Type B pancreatic cell (in vitro differentiated cells): ENCODE data around the gene AREL1. TPM values are rescaled to one million over a fixed set of nuclear protein-coding genes. Genes with fewer than 3 reads are reported as not detected.

Experiments
- DNase-seq: peaks from one replicate; pipeline ENCODE4 v3.0.0; 2021; ENCODE audit warnings: mixed read lengths; ENCODE audit not compliant: unreplicated experiment; ENCODE audit errors: extremely low spot score
- H3K27ac Mint-ChIP-seq: 2 replicates; pipeline ENCODE4 v1.8.0; 2021; ENCODE audit warnings: mild to moderate bottlenecking, mixed read lengths
- H3K27me3 Mint-ChIP-seq: 2 replicates; pipeline ENCODE4 v1.8.0; 2021; ENCODE audit warnings: mixed read lengths
- H3K36me3 Mint-ChIP-seq: 2 replicates; pipeline ENCODE4 v1.8.0; 2021; ENCODE audit warnings: mixed read lengths
- H3K4me1 Mint-ChIP-seq: one replicate; pipeline ENCODE4 v1.8.0; 2021; ENCODE audit warnings: mixed read lengths; ENCODE audit not compliant: unreplicated experiment
- H3K4me3 Mint-ChIP-seq: 2 replicates; pipeline ENCODE4 v1.8.0; 2021; ENCODE audit warnings: mild to moderate bottlenecking, mixed read lengths
- H3K9me3 Mint-ChIP-seq: 2 replicates; pipeline ENCODE4 v1.8.0; 2021; ENCODE audit warnings: mixed read lengths
- total RNA-seq: library from RNA; stranded (reverse); gene quantifications from 2 replicates; pipeline ENCODE4 v1.2.1, GENCODE V29; 2021; ENCODE audit warnings: low replicate concordance
- TF ChIP-seq, protein P1 (sequence below): fragments of 200-600 bp; sonication (generic); conservative IDR thresholded peaks from 2 replicates; pipeline ENCODE4 v1.5.0; 2021; ENCODE audit warnings: antibody characterized with exemption, mild to moderate bottlenecking

Gene AREL1
- total RNA-seq, 1 donor from 2014 or later: 41.5 TPM

DNA sequence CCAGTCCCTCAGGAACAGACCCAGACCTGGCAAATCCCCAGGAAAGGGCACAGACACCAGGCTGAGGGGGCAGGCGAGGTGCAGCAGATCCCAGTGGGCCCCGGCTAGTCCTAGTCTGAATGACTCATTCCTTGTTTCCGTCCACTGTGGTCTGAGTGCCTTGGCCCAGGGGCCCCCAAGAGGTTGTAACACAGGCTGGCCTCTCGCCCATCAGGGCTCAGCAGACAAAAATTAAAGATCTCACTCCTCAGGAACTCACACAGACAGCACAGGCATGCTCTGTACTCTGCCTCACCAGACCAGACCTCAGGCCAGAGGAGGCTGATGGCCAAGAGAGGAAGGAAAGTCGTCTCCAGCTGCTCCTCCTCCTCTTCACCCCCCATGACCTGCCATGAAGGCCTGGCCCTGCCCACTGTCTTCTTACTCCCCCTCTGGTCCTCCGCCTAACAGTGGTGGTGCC, 93.2 kb downstream of the AREL1 start:
- Mint-ChIP-seq H3K27me3 (peaks cover 33% of the 10 kb centered on the region), H3K9me3 (no peaks in the 10 kb centered on the region), H3K36me3 (no peaks in the 10 kb centered on the region), H3K27ac (no peak overlapping the region), H3K4me1 (no peaks in the 10 kb centered on the region), H3K4me3 (no peak overlapping the region)
- TF ChIP-seq, protein P1, sequence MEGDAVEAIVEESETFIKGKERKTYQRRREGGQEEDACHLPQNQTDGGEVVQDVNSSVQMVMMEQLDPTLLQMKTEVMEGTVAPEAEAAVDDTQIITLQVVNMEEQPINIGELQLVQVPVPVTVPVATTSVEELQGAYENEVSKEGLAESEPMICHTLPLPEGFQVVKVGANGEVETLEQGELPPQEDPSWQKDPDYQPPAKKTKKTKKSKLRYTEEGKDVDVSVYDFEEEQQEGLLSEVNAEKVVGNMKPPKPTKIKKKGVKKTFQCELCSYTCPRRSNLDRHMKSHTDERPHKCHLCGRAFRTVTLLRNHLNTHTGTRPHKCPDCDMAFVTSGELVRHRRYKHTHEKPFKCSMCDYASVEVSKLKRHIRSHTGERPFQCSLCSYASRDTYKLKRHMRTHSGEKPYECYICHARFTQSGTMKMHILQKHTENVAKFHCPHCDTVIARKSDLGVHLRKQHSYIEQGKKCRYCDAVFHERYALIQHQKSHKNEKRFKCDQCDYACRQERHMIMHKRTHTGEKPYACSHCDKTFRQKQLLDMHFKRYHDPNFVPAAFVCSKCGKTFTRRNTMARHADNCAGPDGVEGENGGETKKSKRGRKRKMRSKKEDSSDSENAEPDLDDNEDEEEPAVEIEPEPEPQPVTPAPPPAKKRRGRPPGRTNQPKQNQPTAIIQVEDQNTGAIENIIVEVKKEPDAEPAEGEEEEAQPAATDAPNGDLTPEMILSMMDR: no peak
- no peak for DNase-seq

- Mint-ChIP-seq H3K4me3 (no peak overlapping the region), H3K9me3 (no peaks in the 10 kb centered on the region), H3K4me1 (no peaks in the 10 kb centered on the region), H3K27me3 (peaks cover 38% of the 10 kb centered on the region), H3K27ac (no peak overlapping the region), H3K36me3 (no peaks in the 10 kb centered on the region)
- TF ChIP-seq, protein P1: no peak
- DNase-seq: no peak
Measured at GRCh38 chr14:74618078-74618952, 94.6 kb downstream of the AREL1 start.

DNA sequence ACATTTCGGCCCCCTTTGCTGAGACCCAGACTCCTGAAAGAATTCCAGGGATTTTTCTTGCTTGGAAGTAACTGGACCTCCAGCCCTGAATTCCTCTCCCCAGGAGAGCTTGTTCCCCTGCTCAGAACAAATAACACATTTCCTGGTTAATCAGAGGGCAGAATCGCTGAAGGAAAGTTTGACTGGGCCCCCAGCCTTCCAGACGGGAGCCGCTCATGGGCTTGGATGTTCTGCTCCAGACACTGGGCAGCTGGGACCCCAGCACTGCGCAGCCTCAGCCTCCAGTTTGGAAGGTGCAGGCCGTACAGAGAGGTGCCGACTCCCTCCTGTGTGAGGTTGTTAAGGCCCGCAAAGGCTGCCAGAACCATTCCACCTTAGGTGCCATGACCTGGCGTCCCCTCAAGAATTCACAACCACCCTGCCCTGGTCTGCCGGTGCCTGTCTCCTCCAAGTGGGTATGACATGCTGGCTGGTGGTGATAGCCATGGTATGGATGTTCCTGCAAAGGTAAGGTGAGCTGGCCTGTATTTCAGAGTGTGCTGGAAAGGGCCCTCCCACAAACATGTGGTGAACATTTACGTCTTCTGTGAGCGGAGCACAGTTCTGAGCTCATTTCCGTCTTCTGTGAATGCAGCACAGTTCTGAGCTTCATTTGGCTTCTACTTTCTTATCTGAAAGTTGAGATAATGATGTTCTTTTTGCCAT, 95.7 kb downstream of the AREL1 start:
- Mint-ChIP-seq H3K36me3 (no peaks in the 10 kb centered on the region), H3K27ac (no peak overlapping the region), H3K27me3 (peaks cover 39% of the 10 kb centered on the region), H3K4me1 (no peaks in the 10 kb centered on the region), H3K4me3 (no peak overlapping the region), H3K9me3 (no peaks in the 10 kb centered on the region)
- TF ChIP-seq, protein P1: no peak
- no peak for DNase-seq

GRCh38 chr14:74616507-74616906, 96.4 kb downstream of the AREL1 start:
- no peaks in the 10 kb centered on the region for H3K4me1 Mint-ChIP-seq
- no peak overlapping the region for H3K27ac Mint-ChIP-seq
- H3K9me3 Mint-ChIP-seq: no peaks in the 10 kb centered on the region

DNA sequence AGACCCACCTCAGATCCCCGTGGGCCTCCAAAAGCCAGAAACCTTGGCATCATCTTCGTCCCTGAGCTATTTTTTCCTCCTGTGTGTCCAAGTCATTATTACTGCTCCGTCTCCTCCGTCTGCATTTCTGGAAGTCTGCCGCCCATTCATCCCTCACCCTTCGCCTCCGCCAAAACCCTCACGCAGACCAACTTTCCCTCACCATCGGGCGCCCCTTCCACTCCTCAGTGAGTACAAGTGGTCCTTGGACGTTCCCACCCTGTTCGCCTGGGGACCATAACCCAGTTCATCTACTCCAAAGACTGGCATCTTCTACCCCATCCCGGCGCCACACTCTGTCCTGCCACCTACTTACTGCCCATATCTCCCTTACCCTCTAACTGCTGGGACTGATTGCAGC, 97.1 kb downstream of the AREL1 start:
- H3K27ac Mint-ChIP-seq: peak overlapping the region; percentile 8
- H3K4me3 Mint-ChIP-seq: no peak overlapping the region
- DNase-seq: no peak
- H3K9me3 Mint-ChIP-seq: no peaks in the 10 kb centered on the region
- H3K27me3 Mint-ChIP-seq: peaks cover 47% of the 10 kb centered on the region
- H3K4me1 Mint-ChIP-seq: no peaks in the 10 kb centered on the region
- TF ChIP-seq, protein P1: no peak
- no peaks in the 10 kb centered on the region for H3K36me3 Mint-ChIP-seq

More at GRCh38 chr14:74616507-74616906, 96.4 kb downstream of the AREL1 start:
- peaks cover 42% of the 10 kb centered on the region for H3K27me3 Mint-ChIP-seq
- no peaks in the 10 kb centered on the region for H3K36me3 Mint-ChIP-seq
- no peak for DNase-seq
- H3K4me3 Mint-ChIP-seq: no peak overlapping the region
- TF ChIP-seq, protein P1: no peak
